Hippocampal formation (tissue), 2 donors: Measurements from ENCODE around the gene AKAP6.

ENCODE experiments used
- DNase-seq, 2 donors: peaks; one replicate each; lab custom pipeline; 2025; lab: John Stamatoyannopoulos, UW

Gene AKAP6

DNA sequence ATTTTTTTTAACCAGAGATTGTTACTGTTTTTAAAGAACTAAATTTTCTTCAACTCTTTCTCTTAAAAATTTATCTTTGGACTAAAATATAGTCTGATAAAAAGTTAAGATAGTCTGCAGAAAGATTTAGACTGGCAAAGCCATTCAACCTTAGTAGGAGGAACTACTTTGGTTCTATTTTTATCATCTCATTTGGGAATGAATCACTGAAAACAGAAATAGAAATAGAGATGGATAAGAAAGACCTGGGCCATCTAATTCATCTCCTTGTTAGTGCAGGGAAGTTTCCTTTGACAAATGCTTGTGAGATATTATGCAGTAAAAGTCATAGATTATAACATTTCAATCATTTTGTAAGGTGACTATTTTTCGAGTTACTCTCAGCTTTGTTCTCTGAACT, 346.3 kb downstream of the AKAP6 start:
- no peak for DNase-seq

DNA sequence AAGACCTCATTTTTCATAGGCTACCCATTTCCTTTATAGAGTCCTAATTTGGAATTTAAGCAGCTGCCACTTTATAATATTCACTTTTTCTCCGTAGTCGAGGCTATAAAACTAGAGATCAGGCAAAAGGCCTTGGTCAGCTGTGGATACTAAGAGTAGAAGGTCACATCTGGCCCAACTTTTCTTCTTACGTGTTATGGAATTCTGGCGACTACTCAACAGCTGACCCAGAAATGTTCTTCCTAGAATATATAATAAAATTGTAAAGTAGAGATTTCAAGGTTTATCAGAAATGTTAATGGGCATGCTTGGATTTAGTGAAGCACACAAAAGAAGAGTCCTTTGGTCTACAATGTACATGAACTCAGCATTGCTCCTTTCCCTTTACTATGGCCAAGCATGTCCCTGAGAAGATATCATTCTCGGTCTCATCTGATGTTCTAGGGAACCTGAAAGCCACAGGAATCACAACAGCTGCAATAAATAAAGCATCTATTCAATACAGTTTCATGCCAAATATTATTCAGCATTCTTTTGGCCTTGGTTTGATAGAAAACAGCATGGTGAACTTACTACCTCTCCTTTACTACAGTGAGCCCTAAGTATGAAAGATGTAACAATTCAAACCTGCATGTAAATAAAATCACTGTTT, 348.2 kb downstream of the AKAP6 start:
- no peak for DNase-seq

DNA sequence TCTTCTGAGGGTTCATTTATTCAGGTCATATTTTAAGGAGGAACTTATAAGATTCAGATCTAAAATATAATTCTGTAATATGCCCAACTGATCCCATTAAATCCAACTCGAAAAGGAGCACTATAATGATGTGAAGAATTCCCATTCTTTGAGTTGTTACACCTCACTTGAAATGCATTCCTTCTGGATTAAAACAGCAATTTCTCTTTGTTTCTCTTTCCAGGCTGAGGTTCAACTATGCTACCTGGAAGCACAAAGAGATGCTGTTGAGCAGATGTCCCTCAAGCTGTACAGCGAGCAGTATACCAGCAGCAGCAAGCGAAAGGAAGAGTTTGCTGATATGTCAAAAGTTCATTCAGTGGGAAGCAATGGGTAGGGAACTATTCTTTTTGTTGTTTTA, 349.0 kb downstream of the AKAP6 start:
- no peak for DNase-seq

DNA sequence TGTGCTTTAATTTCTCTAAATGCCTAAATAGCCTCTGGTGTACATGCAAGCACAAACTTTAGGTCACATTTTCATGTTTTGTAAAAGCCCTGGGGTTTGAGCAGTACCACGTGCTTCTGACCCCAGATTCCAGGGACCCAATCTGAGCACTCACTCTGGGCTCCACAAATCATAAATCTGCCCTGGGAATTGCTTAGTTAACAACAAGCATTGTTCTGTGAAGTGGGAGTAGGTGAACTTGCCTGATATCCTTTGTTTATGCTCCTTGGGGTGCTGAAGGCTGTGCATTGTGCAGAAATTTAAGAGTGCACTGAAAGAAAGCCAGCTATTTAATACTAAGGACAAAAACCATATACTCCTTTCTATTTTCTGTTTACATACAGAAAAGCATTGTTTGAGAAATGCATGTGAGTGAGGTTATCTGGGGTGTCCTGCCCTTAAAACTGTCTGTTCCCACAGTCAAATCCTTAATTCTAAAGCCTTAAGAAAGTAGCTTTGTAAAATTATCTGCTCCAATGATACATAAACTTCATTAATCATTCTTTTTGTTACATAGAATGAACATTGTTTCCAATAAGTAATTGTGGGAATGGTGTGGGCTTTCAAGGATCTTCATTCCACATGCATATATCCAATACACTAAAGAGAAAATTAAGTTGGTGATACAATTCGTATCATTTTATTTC, 351.0 kb downstream of the AKAP6 start:
- no peak for DNase-seq

DNA sequence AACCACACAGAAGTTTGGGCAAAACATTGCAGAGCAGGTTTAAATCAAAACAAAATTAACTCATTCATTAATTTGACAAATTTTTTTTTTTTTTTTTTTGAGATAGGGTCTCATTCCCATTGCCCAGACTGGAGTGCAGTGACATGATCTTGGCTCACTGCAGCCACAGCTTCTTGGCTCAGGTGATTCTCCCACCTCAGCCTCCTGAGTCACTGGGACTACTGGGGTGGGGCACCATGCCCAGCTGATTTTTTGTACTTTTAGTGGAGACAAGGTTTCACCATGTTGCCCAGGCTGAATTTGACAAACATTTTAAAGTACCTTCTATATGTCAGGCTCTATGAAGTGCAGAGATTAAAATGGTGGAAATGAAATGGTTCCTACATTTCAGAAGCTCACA, 352.5 kb downstream of the AKAP6 start:
- no peak for DNase-seq

DNA sequence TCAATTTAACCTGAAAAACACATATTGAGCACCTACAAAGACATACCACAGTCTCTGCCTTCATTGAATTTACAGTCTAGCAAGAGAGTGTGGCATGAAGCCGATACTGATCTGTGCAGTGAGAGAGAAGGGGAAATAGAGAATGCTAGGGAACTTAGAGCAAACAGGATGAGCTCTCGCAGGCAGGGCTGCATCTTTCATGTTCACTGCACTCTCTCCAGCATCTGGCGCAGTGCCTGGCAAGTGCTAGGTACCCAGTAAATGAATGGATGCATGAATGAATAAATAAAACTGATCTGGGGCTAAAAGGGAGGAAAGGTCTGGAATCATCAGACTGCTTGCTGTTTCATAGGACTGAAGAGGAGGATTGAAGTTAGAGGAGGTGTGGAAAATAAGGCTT, 353.1 kb downstream of the AKAP6 start:
- DNase-seq = no peak

DNA sequence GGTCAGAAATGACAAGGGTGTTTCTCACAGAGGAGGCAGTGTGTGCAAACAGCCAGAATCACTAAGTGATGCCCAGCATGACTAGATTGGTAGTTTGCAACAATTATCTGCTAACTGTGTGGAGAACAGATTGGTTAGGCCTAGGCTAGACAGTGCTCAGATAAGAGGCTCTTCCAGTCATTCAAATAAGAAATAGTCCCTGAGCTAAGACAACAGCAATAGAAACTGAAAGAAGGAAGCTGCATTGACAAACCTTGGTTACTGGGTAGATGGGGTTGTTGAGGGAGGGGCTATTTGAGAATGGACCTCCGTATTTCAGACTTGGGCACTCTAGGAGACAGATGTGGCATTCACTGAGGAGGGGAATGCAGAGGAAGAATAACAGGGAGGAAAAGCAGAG, 354.6 kb downstream of the AKAP6 start:
- DNase-seq = no peak

DNA sequence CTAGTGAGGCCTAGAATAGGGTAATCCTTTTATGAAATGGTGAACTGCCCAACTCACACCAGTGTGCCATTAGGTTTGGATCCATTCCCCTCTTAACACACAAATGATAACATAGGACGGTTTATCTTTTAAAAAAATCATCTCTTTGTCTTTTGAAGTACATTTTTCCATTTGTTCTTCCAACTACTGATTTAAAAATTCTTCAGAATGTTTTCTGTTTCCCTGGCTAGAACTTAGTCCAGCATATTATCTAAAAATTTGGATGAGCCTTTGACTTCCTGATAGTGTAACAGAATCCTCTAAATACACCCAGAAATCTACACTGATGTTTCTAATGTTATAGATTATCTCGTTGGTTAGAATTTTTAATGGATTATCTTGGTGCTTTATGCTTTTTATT, 359.8 kb downstream of the AKAP6 start:
- no peak for DNase-seq

DNA sequence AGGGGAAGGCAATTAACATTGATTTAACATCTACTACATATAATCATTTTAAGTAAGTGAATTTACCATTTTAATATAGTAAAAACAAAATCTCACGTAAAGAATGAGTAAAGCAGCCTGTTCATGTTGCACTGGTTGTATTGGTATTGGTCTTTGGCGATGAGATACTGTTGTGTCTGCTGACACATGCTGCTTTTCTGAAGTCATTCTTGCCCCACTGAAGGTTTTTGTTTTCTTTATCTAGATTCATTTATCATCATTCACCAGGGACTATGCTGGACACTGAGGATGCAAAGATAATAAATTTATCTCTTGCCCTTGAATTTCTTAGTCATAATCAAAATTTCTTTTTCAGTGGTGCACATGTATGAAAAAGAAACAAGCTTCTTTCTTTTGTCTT, 363.3 kb downstream of the AKAP6 start:
- DNase-seq = no peak

DNA sequence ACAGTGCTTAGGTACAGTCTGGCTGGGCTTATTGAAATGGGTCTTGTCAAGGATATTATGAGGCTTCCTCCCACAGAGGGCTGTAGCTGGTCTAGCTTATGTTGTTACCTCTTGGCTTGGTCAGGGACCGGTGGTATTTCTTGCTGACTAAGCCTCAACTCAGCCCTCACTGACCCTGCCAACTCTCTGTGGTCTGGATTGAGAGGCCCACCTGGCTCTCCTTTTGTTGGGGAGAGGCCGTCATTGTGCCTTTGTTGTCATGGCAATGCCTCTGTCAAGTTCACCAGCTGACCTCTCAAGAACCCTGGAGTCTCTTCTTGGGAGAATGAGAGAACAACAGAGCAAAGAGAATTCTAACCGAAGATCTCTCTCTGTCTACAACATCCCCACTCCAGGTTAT, 364.0 kb downstream of the AKAP6 start:
- DNase-seq = no peak

DNA sequence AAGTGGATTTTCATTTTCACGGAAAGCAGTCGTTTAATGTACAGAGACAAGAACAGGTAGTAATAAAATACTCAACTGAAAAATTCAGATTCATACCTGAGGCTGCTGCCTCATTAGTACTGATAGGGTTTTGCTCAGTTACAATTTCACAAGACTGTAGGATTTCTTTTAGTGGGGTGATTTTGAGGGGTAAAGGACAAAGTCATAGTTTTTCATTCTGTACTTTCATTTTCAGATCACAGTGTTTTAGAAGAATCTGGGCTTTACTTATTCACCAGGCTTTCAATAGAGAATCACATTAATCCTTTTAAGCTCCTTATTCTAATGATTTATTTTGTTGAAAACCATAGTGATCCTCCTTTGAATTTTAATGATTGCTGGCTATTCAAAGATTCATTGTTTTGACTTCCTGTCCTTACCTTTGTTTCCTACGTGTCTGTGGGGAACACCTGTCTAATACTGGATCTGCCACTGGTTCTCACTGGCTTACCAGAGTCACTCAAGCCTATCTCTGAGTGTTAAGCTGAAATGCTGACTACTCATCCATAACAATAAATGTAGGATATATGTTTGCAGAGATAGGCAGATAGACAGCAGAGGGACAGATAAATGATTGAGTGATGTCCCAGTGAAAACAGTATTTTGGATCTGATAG, 365.8 kb downstream of the AKAP6 start:
- DNase-seq = no peak

DNA sequence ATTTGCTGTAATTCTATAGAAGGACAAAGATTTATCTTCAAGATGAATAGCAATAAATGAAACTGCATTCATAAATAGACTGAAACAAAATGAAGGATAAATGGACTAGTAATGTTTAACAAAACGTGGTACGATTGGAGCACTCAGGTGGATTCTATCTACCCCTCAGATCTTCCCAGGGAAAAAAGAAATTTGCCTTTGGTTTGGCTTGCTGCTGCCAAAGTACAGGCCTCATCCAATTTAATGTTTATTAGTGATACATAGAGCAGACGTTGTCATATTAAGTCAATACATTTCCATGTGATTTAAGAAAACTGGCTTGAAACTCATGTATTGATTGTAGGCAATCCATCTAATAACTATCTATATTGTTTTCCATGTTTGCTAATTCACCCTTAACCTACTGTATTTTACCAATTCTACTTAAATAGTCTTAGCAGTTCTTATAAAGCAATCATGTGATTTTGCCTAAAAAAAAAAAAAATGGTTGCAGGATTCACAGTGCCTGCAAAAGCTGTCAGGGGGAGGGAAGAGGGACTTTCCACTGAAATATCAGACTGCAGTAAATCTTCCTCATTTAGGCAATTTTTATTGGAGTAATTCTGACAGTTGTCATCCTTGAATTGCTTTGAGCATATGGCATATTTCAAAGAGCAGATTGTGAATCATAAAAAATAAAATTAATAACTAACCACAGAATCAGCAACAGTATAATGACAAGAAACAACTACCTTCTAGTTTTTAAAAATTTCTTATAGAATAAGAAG, 367.4 kb downstream of the AKAP6 start:
- no peak for DNase-seq

DNA sequence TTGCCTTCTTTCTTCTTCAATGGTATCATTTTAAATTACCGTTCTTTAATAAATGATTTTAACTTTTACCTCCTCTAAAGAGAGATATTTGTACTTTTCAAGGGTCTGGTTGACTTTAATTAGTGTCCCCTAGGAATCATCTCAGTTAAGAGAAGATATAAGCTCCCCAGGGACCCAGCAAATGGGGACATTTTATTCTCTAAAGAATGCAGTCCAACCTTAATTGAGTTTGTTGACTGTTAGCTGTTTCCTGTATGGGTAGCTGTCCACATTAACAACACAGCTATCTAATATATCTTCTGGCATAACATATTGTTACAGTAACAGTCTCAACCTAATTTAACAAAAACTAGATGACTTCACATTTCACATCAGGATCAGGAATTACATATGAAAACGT, 368.0 kb downstream of the AKAP6 start:
- no peak for DNase-seq

DNA sequence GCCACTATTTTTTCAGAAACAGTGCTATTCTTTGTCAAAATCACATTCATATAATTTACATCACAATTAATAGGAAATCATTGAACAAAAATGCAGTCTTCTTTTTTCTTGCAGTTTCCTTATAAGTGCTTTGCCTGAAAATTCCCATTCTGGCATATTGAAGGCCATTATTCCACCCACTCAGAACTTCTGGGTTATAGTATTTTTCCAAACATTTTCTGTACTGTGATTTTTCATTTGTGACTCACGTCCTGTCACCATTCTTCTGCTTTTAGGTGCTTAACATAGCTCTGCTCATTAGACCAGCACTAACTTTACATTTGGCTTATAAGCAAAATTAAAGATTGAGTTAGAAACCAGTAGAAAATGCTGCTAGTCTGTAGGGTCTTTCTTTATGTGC, 368.6 kb downstream of the AKAP6 start:
- DNase-seq = no peak

DNA sequence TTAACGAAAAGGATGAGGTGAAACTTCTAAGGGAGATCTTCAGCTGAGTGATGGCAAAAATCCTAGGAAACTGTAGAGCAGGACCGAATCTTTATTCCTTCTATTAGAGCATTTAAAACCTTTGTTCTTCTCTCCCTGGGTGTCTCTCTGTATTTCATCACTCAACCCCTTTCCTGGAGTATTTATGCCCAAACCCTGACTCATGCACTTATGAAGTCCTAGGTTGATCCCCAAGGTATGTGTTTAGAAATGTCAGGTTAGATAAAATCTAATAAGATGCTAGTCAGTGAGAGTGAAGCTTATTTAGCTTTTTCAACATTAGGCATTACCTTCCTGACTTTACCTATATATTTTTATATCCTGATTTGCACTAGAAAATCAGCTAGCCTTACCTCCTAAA, 369.7 kb downstream of the AKAP6 start:
- DNase-seq = no peak

DNA sequence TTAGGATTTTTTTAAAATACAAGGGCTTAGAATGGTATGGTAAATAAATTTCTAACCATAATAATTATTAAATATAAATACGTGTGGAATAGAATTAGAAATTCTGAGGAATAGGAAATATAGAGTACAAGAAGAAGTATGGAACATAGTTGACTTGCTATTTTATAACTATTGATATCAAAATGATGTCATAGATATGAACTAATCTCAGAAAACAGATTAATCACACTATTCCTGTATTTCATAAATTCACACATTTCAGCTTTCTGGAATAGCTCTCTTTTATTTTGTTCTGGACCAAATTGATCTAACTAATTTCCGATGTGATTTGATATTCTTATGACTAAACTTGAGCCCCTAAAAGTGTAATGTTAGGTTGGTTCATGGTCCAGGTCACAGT, 372.4 kb downstream of the AKAP6 start:
- no peak for DNase-seq

DNA sequence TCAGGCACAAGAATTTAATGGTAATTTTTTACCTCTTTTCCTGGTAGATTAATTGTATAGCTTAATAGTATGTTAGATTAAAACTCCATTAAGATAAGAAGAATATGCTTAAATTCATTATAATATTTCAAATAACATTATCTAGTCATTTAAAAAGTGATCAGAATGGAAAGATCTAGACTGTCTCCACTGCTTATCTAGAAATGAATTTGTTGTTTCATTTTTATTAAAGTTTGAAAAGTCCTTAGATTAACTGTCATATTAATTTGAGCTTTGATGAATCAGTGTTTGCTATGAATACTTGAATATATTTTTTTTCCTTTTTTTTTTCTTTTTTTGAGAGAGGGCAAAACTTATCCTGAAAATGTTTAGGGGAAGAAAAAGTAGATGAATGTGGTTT, 373.0 kb downstream of the AKAP6 start:
- DNase-seq = no peak

DNA sequence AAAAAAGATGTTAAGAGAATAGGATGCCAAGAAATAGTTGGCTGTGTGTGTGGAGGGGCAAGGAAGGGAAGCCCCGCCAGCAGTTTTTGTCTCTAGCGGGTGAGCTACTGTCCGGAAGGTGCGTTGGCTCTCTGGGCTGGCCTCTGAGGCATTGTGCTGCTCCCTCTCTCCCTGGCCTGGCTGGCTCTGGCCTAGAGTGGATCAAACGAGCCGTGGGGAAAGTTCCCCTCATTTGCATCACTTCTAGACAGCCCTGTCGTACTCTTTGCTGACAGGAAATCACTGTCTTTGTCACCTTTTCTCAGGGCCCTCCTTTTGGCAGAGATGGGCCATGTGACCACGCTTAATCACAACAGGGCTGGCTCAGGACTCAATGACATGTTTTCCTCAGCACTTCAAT, 373.5 kb downstream of the AKAP6 start:
- peak; percentile 39 to 42 for DNase-seq

DNA sequence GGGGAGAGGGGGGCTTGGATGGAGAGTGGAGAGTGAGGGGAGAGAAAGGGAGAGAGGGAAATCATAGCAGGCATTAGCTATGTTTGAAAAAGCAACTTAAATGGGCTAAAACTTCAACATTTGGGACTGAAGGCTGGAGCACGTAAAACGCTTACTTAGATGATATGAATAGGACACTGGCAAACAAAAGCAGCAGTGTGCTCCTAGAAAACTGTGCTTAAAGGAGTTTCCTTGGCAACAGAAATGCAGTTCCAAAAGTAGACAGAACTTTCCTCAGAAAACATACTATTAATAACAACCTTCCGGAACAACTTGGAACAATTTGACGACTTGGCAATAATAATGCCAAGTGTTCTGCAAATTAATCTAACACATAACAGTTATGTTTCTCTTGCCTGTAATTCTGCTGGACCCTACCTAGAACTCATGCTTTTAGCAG, 374.1 kb downstream of the AKAP6 start:
- peak in 1 of 2 donors; percentile 83 for DNase-seq

DNA sequence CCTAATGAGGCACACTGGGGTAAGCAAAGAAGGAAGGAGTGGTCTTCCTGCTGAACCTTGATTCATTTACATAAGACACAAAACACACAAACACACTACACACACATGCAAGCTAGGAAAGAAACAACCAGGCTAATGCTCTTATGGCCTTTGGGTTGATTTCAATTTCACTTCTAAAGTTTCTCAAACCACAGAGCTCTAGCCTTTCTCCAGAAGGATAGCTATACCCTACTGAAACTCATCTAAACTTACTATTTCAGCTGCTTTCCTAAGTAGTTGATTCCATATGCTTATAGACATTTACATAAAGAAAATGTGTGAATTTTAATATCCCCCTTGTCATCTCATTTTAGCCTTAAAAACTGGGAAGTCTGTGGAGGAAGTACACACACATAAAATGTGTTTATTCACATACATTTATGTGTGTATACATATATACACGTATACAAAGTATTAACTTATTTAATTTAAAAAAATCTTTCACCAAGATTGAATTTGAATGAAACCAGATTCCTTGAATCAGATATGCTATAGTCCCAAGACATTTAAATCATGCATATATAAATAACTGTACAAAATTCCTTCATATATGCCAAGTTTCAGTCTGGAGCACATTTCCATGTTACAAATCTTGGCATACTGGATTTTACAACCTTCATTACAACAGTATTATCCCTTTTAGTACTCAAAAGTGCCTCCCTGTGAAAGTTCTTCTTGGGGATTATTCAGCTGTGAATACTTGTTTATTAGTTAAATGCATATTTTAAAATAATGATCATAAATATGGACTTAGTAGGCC, 377.8 kb downstream of the AKAP6 start:
- no peak for DNase-seq

DNA sequence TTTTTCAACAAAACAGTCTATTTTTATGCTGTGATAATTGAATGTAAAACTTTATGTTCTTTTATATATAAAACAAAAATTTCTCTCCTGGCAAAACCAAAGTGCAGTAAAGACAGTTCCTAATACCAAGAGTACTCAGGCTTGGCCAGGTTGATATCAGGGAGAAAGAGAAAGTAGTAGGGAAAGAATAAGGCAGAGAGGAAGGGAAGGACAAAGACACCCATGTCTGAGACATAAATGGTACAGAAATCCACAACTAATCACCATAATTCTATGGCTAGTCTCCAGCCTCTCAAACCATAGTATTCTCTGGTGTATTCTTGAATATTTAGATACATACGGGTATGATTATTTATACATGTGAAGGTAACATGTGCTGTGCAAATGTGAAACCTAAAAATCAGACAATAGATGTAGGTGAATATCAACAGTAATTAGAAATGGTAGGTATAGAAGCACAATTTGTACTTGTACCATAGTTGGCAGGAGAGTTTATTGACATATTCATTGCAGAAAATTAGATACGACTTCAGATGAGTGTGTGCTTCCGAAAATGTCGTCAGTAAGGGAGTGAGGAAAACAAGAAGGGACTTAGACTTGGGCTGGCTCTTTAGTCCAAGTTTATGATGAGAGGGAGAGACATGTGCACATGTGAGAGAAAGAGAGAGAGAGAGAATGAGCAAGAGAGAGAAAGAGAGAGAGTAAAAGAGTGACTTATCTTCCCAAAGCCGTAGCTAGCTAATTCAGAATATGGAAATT, 378.8 kb downstream of the AKAP6 start:
- no peak for DNase-seq
